Spleen (tissue), 7 donors: ENCODE results near the gene MTX1.
A peak's percentile ranks its signal among the peaks of the same experiment; 100 is the strongest.

Source experiments
- CTCF ChIP-seq, 11 experiments: fragments of 200-600 bp in 7 of 11; fragments of 450-650 bp in 4 of 11; sonication (generic) in 4 of 11; IDR thresholded peaks in 8 of 11; conservative IDR thresholded peaks in 3 of 11; 1 replicate in 7 of 11; 2 replicates in 4 of 11; pipeline versions ENCODE4 v1.4.0 to v1.8.0; 2016 to 2021; ENCODE audit warnings: antibody characterized with exemption in 11 of 11, inconsistent platforms in 4 of 11, mild to moderate bottlenecking in 1 of 11
- POLR2A ChIP-seq, 3 donors: fragments of 450-650 bp; IDR thresholded peaks; one replicate each; pipeline ENCODE4 v1.5.1; 2017; ENCODE audit warnings: antibody characterized with exemption in 3 of 3, mild to moderate bottlenecking in 1 of 3
- donor health status: DM: no; HTN: no; CAD: no; lungs with moderate emphysema.
- donor health status: DM: no; HTN: no; CAD: no.
- donor health status: DM: no; HTN: no; CAD: no.

- peak in 10 of 11 experiments; percentile 9 to 99 (median 75) for TF ChIP-seq CTCF (IDR thresholded peaks at IDR 0.05 in 8 of 11, conservative IDR thresholded peaks at IDR 0.05 in 3 of 11)
- peak; percentile 87 to 100 (median 94) for TF ChIP-seq POLR2A (IDR thresholded peaks at IDR 0.05)
Measured at GRCh38 chr1:155244368-155245162, 36.1 kb downstream of the MTX1 start.
